Keratinocyte (primary cell): ENCODE data around the gene VPS18.

Experiments
- EZH2 ChIP-seq: IDR thresholded peaks from one replicate; pipeline ENCODE4 v1.6.1; 2012; ENCODE audit warnings: inconsistent platforms, mild to moderate bottlenecking, low read length, moderate library complexity
- TF ChIP-seq, protein P1 (sequence below), 3 experiments: IDR thresholded peaks in 1 of 3; conservative IDR thresholded peaks in 1 of 3; optimal IDR thresholded peaks in 1 of 3; 2 replicates in 2 of 3; 3 replicates in 1 of 3; pipeline versions ENCODE3 to v1.5.1; 2011; ENCODE audit warnings: low read length in 3 of 3, mild to moderate bottlenecking in 3 of 3, moderate library complexity in 2 of 3, control low read depth in 1 of 3, inconsistent platforms in 1 of 3; ENCODE audit not compliant: insufficient read depth in 2 of 3; ENCODE audit errors: extremely low read depth in 1 of 3

DNA sequence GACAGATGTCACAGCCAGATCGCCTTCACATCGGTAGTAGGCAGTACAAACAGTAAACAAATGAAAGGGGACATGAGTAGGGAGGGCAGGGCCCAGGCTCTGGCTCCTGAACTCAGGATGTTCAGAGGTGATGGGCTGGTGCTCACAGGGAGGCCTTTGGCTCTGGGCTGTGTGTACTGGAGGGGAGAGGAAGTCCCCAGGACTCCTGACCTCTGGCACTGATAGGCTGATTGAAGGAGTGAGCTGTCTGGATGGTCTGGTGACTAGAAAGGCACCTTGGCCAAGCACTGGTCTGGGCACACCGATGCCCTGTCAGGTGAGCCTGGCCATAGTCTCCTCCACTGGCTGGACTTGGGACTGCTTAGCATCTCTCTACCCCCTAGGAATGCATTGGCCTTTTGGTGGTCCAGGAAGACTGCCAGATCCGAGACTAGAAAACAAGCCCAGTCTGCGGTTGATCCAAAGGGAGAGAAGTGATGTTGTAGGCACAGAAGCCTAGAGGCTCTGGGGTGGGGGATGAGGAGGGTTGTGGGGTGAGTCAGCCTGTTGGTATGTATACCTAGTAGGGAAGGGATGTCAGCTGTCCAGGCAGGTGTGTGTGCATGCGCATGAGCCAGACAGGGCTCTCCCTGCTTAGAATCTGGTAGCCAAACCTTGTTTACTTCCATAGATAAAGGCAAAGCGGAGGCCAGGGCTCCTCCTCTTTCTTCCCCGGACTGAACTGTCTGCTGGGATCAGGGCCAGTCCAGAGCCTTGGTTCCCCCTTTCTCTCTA is 48.6 kb upstream of the VPS18 start:
- TF ChIP-seq, protein P1, sequence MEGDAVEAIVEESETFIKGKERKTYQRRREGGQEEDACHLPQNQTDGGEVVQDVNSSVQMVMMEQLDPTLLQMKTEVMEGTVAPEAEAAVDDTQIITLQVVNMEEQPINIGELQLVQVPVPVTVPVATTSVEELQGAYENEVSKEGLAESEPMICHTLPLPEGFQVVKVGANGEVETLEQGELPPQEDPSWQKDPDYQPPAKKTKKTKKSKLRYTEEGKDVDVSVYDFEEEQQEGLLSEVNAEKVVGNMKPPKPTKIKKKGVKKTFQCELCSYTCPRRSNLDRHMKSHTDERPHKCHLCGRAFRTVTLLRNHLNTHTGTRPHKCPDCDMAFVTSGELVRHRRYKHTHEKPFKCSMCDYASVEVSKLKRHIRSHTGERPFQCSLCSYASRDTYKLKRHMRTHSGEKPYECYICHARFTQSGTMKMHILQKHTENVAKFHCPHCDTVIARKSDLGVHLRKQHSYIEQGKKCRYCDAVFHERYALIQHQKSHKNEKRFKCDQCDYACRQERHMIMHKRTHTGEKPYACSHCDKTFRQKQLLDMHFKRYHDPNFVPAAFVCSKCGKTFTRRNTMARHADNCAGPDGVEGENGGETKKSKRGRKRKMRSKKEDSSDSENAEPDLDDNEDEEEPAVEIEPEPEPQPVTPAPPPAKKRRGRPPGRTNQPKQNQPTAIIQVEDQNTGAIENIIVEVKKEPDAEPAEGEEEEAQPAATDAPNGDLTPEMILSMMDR (optimal IDR thresholded peaks at IDR 0.05 in 1 of 3, IDR thresholded peaks at IDR 0.05 in 1 of 3, conservative IDR thresholded peaks at IDR 0.05 in 1 of 3; ENCODE audit: extremely low read depth in 1 of 3, insufficient read depth in 2 of 3, low read length in 3 of 3), result no peak
- no peak for TF ChIP-seq EZH2
